NCI-H128 (cell line): Measurements from ENCODE around the gene COL15A1.

Experiments used
- DNase-seq: peaks from one replicate; lab custom pipeline; 2025; ENCODE audit not compliant: unreplicated experiment; lab: John Stamatoyannopoulos, UW

Gene COL15A1

DNA sequence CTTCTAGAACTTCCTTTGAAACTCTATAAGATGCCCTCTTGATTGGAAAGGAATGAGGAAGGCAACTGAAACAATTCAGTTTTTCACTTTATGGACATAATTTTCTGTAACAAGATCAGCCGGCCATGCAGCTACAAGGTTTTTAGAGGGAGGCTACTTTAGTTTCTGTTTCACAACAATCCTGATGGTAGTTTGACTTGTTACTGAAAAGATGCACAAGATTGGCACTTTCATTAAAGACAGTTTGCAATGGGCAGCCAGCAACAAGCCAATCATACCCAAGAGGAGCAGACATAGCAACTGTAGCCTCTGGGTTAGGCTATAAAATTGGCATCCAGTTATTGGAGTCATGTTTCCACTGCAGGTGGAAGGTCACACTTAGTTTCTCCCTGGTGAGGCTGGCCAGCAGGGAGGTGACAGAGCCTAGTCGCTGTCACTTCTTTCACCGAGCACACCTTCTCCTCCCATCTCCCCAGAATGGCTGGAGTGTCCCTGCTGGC lies 87.0 kb downstream of the COL15A1 start:
- DNase-seq, result no peak

- DNase-seq, result no peak
Measured at GRCh38 chr9:99031319-99031718, 87.6 kb downstream of the COL15A1 start.

DNA sequence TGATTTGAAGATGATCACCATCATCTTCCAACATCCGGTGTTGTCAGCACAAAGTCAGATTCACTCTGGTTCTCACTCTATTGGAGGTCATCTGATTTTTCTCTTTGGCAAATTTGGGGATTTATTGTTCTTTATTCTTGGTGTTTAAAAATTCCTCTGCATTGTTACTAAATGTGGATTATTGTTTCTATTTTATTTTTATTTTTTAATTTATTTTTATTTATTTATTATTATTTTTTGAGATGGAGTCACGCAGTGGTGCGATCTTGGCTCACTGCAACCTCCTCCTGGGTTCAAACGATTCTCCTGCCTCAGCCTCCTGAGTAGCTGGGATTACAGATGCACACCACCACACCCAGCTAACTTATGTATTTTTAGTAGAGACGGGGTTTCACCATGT lies 88.3 kb downstream of the COL15A1 start:
- DNase-seq, result no peak

- DNase-seq, result no peak
Measured at GRCh38 chr9:99034149-99034548, 90.4 kb downstream of the COL15A1 start.

DNA sequence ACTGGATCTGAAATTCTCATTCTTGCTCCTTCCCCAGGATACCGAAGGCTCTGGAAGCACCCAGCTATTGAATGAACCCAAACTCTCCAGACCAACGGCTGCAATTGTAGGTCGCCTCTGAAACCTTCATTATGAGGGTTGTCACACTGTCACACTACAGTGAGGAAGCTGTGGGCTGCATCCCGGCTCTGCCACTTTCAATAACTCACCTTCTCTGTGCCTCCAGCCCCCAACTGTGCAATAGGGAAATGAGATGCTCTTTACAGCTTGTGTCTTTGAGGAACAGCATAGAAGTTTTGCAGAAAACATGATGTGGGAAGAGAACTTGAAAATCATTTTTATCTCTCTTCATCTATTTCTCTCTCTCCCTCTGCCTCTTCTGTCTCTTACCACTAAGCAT lies 91.6 kb downstream of the COL15A1 start:
- no peak for DNase-seq

GRCh38 chr9:99037769-99038483 lies 94.2 kb downstream of the COL15A1 start:
- DNase-seq, result no peak

DNA sequence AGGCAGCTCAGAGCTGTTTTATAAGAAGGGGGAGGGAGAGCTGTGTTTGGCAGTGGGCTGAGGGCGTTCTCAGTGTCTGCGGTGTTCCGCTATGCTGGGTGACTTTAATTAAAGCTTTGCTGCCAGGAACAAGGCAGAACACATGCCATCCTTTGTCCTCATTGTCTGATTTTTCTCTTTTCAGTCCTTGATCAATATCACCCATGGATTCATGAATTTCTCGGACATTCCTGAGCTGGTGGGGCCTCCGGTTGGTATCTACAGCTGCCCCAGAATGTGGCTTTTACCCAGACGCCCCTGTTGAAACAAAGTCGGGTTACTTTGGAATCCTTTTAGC lies 94.7 kb downstream of the COL15A1 start:
- DNase-seq, result no peak

- DNase-seq, result no peak
Measured at GRCh38 chr9:99039505-99040182, 95.9 kb downstream of the COL15A1 start.

- DNase-seq, result no peak
Measured at GRCh38 chr9:99040251-99040900, 96.7 kb downstream of the COL15A1 start.

- DNase-seq, result no peak
Measured at GRCh38 chr9:99040911-99041582, 97.3 kb downstream of the COL15A1 start.

DNA sequence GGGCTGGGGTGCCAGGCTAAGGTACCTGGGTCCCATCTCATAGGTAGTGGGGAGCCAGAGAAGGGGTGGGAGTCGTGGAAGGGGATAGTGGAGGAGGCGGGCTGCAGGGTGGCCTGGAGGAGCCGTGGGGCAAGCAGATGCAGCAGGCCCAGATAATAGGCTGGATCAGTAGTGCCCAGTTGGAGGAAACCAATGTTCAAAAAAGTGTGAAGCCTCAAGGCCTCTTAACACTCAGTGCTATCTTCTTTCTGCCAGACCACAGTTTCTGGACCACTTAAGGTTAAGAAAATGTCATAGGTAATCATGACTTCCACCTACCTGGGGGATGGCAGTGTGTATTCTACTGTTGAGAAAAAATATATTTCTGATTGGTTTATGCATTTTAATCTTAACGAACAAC lies 97.9 kb downstream of the COL15A1 start:
- no peak for DNase-seq

GRCh38 chr9:99042620-99043019 lies 98.9 kb downstream of the COL15A1 start:
- no peak for DNase-seq

- DNase-seq, result no peak
Measured at GRCh38 chr9:99044827-99045226, 101.1 kb downstream of the COL15A1 start.

- DNase-seq, result no peak
Measured at GRCh38 chr9:99046068-99046467, 102.4 kb downstream of the COL15A1 start.

- no peak for DNase-seq
Measured at GRCh38 chr9:99046542-99047071, 102.9 kb downstream of the COL15A1 start.

GRCh38 chr9:99049228-99049627 lies 105.5 kb downstream of the COL15A1 start:
- DNase-seq, result no peak

DNA sequence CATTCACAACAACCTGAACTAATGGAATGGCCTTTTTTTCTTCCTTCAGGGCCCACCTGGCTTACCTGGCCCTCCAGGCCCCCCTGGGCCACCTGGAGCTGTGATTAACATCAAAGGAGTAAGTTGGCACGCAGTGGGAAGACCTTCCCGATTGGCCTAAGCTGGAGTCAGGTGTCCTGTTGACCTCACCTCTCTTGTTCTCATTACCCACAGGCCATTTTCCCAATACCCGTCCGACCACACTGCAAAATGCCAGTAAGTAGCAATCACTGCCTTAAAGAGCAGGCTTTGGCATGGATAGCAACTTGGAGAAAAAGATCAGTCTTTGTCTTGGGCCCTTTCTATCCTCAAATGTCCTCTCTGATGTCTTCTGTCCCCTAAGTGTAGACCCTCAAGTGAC lies 105.9 kb downstream of the COL15A1 start:
- DNase-seq, result no peak

DNA sequence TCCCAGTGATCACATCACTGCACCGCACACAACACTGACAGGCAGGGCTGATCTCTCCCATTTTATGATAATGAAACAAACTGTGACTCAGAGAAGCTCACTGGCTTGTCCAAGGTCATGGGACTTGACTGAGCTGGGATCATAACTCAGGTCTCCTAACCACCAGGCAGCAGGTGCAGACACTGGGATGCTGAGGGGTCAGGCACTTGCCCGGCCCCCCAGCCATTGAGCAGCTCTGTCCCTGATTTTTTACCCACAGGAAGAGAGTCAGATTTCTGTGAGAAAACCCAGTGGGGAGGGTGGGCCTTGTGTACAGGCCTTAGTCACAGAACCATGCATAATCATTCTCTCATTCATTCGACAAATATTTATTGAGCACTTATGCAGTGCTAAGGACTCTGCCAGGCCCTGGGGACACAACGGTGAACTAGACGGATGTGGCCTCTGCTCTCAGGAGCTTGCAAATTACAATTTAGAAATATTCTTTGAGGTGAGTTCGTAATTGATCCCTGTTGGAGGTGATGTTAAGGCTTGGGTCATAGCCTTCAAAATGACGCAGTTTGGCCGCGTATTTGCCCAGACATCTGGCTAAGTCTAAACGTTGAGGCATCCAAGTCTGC lies 106.7 kb downstream of the COL15A1 start:
- no peak for DNase-seq

GRCh38 chr9:99050924-99051323 lies 107.2 kb downstream of the COL15A1 start:
- DNase-seq, result no peak

- DNase-seq, result no peak
Measured at GRCh38 chr9:99051406-99051805, 107.7 kb downstream of the COL15A1 start.

DNA sequence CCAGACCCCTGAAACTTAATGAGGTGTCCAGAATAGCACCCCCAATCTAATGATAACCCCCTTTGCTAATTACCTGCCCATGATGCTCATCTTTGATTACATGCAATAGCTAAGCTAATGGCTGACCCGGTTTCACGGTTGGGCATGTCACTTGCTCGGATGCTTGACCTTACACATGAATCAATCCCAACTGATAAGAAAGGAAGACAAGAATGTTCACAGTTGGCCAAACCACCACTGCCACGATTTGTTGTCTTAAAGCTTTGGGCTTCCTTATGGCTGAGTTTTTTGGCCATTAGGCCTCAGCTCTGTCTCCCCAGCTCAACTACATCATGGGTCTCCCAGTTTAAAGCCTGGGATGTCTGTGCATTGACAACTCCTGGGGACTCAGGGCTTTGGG lies 108.1 kb downstream of the COL15A1 start:
- DNase-seq, result no peak
